8988T (cell line): ENCODE results near the gene HDHD2.
"Not testable (repeated sequence)": the region's sequence is repeated elsewhere in the genome, so short reads cannot be mapped to it uniquely, and the experiment has no call there.

Experiments
- DNase-seq: peaks from one replicate; pipeline ENCODE4 v3.0.0; 2011

HDHD2 gene, protein sequence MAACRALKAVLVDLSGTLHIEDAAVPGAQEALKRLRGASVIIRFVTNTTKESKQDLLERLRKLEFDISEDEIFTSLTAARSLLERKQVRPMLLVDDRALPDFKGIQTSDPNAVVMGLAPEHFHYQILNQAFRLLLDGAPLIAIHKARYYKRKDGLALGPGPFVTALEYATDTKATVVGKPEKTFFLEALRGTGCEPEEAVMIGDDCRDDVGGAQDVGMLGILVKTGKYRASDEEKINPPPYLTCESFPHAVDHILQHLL

DNA sequence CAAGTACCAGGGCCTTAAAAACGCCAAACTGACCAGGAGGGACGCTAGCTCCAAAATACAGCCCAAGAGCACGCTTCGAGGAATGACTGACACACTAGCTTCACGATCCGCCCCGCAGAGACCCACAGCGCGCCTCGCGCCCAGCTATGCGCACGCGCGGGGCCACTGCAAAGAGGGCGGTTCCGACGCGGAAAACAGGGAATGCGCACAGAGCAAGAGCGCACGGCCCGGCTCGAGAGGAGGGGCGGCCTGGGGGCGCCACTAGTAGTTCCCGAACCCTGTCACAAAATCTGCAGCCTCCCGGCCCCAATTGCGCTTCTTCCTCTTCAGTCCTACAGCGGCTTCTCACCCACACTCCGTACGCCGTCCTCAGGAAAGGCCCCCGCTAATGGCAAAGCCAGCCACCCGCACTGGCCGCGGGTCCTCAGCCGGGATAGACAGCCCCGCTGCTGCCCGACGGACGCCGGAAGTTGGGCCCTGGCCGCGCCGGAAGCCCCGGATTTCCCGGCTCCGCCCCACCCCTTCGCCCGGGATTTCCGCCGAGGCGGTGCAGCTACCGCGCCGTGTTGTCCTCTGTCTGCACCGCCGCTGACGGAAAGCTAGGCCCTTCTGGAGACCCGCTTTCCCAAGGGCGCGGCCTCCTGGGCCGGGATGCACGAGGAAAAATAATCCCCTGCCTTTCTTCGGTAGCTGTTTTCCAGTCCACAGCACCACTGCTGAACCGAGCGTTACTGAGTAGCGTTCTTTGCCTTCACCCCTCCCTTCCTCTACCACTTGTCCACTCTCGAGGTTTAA, at the start of gene HDHD2:
Gene HDHD2 (minus strand): TSS at position 472 of the 795 bp plus-strand sequence. CDS start 14,061 bp downstream, outside the sequence.
- peak; percentile 67 for DNase-seq

DNA sequence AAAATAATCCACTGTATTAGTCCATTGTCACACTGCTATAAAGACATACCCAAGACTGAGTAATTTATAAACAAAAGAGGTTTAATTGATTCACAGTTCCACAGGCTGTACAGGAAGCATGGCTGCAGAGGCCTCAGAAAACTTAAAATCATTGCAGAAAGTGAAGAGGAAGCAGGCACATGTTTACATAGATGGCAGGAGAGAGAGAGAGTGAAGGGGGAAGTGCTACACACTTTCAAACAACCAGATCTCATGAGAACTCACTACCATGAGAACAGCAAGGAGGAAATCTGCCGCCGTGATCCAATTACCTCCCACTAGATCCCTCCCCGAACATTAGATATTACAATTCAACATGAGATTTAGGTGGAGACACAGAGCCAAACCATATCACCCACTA, 45.7 kb upstream of the HDHD2 start:
- not testable (repeated sequence) for DNase-seq

DNA sequence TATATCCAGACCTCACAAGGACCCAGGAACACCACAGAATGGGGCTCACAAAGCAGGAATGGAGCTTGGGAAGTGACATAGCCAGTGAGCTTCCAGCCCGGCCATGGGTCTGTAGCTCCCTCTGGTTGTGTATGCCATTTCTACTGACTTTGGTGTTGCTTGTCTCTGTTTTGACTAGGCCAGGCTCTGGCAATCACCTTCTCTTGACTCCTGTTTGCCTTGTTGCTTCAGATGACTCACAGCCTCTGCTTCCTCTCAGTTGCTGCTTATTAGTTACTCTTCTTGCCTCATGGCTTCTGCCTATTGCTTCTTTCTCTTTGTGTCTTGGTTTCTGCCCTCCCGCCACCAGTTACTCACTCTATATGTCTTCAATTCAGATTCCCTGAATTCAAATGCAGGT, 41.7 kb upstream of the HDHD2 start:
- DNase-seq = no peak

DNA sequence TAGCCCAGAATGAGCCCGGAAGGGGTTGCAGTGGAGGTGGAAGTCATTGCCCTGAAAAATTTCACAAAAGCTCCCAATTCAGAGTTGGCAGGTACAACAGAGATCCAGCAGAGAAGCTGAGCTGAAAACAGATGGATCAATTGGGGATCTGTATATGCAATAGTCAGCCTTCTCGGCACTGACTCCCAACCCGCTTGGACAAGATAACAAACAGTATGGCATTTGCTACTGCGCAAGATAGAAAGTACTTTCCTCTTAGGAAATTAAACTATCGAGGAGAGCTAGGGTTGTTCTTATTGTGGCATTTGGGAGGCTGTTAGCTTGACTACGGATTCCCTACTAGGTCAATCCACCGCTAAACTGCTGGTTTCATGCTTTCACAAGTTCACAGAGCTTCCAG, 37.4 kb upstream of the HDHD2 start:
- no peak for DNase-seq

DNA sequence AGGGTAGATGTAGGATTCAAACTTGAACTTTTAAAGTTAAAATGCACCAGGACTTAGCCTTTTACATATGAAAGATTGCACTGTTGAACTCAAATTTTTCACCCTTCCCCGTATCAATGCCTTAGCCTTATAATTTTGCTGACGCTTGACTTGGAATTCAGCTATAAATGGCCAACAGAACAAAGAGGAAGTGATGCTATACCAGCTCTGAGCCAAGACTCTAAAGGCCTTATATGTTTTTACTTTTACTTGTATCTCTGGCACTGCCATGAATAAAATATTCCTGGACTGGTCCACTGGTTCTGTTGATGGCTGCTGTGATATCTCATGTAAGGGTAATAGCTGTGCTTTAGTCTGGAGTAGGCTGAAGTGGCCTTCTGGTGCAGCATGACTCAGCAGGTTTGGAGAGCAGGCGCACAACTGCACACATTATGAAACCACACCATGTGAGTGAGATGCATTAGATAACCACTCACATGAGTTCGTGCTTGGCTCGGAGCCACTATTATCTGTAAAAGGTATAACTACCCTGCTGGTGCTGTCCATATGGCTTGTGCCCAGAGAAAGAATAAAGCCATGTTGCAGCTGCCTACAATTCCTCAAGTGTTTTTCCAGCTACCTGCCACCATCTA, 34.2 kb upstream of the HDHD2 start:
- DNase-seq = no peak

DNA sequence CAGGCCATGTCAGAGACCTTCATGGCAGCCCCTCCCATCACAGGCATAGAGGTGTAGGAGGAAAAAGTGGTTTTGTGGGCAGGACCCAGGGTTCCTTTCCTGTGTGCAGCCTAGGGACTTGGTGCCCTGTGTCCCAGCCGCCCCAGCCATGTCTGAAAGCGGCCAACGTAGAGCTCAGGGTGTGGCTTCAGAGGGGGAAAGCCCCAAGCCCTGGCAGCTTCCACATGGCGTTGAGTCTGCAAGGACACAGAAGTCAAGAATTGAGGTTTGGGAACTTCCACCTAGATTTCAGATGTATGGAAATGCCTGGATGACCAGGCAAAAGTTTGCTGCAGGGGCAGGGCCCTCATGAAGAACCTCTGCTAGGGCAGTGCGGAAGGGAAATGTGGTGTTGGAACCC, 31.9 kb upstream of the HDHD2 start:
- not testable (repeated sequence) for DNase-seq

DNA sequence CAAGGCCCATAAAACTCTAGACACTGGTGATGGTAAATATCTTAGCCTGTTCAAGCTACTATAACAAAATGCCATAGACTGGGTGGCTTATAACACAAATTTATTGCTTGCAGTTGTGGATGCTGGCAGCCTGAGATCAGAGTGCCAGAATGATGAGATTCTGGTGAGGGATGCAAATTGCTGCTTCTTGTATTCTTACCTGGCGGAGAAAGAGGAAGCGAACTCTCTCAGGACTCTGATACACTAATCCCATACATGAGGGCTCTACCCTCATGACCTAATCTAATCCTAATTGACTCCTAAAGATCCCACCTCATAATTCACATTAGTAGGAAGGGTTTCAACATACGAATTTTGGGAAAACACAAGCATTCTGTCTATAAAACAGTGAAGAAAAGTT, 30.5 kb upstream of the HDHD2 start:
- no peak for DNase-seq

DNA sequence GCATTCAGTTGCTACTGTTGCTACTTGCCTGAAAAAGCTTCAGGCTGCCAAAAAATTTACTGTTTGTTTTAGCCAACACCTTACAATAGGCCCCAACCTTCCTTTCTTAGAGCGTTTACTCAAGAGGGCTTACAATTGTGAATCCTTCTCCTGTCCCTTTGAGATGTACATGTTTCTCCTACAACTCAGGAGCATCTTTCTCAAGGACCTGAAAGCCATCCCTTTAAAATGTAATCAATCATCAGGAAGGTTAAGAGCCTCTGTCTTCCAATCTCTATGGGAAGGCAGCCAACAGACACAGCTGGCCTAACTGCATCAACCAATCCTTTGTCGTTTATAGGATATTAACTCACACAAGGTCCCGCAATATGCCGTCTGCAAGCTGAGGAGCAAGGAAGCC, 29.2 kb upstream of the HDHD2 start:
- DNase-seq = no peak

DNA sequence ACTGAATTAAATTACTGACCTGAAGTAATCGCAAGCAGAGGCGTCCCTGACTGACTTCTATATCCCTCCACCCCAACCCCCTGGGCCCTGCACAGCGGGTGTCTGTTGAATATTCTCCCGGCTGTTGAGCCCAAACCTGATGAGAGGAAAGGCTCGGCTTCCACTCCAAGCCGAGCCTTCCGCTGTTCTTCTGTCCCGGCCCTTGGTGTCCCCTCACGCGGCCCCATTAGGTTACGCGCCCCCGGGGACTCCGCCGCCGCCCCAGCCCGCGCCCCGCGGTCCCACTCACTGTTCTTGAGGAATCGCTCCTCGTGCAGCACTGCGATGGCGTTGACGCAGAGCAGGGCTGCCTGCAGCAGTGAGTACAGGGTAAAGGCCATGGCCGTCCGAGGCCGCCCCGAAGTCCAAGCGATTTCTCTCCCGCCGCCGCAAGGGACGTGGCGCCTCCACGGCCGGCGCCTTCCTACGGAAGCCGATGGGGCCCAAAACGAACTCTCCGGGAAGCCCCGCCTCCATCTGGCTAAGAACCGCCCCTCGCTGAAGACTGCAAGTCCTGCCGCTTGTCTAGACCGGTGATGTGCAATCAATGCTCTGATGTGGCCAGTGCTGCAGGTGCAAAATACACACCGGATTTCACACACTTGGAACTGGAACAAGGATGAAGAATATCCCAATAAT, 25.7 kb upstream of the HDHD2 start, which contains the start of gene IER3IP1:
Gene IER3IP1 (minus strand): TSS at position 467 of the 678 bp plus-strand sequence. CDS start 87 bp downstream, at position 380.
- peak; percentile 82 for DNase-seq

DNA sequence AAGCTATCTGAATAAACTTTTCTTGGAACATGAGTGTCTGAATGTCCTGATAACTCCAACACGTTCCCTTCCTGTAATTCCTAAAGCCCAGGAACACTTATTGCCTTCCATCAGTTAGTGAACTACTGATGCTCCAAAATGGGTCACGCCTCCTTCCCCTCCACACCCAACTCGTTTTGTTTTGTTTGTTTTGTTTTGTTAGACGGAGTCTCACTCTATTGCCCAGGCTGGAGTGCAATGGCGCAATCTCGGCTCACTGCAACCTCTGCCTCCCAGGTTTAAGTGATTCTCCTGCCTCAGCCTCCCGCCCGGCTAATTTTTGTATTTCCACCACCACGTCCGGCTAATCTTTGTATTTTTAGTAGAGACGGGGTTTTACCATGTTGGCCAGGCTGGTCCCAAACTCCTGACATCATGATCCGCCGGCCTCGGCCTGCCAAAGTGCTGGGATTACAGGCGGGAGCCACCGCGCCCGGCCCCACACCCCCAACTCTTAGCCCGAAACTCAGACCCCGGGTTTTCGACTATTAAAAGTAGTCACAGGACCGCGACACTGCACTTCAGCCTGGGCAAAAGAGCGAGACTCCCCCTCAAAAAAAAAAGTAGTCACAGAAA, 25.1 kb upstream of the HDHD2 start:
- DNase-seq = no peak

DNA sequence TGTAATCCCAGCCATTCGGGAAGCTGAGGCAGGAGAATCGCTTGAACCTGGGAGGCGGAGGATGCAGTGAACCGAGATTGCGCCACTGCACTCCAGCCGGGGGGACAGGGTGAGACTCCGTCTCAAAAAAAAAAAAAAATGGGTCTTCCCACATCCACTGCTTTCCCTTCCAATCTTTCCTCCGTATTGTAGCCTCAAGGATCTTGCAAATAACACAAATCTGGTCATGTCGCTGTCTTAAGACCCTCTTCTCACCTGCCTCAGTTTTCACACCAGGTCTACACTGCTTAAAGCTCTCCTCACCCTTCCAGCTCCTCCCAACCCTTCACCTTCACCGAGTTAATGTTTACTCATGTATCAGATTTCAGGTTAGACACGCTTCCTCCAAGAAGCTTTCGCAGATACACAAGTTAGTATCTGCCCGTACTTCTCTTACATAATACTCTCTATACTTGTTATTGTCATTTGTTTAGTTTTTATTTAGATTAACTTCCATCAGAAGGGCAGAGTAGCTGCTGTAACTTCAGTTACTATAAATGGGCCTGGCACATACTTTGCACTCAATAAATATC, 24.3 kb upstream of the HDHD2 start:
- no peak for DNase-seq

DNA sequence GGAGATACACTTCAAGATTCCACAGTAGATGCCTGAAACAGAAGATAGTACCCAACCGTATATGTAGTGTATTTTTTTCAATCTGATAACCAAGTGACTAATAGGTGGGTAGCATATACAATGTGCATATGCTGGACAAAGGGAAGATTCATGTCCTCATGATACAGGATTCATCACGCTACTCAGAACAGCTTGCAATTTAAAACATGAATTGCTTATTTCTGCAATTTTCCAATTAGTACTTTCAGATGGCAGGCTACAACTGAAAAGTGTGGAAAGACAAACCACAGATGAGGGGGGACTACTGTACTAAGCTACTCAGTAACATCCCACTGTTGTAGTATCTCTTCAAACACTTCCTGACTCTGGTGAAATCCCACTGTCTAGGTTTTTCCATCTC, 22.2 kb upstream of the HDHD2 start:
- no peak for DNase-seq

DNA sequence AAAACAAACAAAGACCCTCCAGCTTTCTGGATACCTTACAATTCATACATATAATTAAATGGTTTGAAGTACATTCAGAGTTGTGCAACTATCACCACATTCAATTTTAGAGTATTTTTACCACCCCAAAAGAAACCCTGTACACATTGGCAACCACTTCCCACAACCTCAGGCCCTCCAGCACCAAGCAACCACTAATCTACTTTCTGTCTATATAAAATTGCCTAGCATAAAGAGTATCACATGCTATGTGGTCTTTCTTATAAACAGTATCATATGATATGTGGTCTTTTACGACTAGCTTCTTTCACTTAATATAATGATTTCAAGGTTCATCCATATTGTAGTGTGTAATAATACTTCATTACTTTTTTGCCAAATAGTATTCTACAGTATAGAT, 18.6 kb upstream of the HDHD2 start:
- no peak for DNase-seq

DNA sequence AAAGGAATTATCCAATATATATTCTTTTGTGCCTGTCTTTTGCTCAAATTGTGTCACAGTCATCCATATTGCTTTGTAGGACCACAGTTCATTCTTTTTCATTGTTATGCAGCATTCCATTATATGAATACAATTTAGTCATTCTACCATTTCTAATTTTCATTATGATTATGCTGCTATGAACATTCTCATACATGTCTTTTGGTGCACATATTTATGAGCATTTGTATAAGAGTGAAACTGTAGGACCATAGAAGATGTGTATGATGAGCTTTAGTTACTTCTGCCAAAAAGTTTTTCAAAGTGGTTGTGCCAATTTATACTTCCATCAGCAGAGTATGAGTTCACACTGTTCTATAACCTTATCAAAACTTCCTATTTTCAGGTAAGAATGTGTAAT, 18.2 kb upstream of the HDHD2 start:
- no peak for DNase-seq

DNA sequence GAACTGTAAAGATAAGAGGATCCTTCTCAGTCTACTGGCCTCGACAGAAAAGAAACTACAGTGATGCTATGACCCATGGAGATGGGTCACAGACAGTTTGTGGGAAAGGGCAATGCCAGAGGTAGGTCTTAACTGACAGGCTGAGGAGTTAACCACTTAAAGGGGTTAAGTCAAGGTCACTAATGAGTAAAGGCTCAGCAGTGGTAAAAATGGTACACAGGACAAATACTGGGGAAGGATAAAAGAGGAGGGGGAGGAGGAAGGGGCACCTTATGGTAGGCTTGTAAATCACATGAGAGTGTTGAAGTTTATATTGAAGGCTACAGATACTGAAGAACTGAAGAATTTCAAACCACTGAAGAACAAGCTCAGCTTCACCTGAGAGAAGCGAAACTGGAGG, 16.0 kb upstream of the HDHD2 start:
- DNase-seq = no peak

DNA sequence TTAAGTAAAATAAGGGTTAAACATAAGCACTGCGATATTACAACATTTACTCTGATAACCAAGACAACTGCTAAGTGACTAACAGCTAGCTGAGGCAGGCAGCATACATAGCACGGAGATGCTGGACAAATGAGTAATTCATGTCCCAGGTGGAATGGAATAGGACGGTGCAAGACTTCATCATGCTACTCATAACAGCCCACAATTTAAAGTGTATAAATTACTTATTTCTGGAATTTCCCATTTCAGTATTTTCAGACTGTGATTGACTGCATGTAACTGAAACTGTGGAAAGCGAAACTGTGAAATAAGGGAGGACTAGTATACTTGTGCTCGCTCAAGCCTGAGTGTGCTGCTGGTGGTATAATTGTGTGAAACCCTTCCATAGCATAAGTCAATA, 12.9 kb upstream of the HDHD2 start:
- DNase-seq = no peak

DNA sequence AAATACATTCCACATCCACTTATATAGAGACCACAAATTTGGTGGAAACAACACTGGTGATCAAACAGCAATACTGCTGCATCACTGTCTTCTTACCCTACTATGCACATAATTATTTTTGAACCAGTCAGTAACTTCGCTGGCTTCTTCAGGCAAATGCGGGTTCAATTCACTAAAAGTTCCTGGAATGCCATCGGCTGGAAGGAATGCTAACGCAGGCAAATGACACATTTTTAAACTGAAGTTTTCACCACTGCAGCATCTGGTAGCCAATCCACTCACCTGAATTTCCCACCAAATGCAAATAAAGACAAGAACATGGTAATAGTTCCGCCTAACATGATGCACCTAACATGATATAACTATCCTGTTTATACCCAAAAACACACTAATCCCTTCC, 10.0 kb upstream of the HDHD2 start:
- no peak for DNase-seq

DNA sequence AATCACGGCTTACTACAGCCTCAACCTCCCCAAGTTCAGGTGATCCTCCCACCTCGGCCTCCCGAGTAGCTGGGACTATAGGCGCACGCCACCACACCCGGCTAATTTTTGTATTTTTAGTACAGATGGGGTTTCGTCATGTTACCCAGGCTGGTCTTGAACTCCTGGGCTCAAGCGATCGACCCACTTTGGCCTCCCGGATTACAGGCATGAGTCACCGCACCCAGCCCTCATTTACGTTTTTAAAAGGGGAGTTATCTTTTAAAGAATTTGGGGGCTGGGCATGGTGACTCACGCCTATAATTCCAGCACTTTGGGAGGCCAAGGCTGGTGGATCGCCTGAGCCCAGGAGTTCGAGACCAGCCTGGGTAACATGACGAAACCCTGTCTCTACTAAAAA, 8.1 kb upstream of the HDHD2 start:
- DNase-seq = not testable (repeated sequence)

DNA sequence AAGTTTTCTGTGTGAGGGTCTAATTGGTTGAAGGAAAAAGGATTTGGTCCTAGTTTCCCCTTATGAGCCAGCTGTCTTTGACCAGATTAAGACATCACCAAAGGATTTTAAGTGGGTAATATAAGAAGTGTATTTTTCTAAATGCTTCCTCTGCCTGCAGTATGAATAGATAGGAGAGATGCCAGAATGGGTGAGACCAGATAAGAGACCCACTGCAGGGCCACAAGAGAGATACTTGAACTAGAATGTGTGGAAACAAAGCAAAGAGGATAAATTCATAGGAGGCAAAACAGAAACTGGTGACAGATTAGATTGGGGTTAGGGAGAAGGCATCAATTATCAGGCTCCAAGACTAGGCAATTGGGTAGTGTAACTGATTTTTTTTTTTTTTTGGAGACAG, 1.1 kb upstream of the HDHD2 start:
- no peak for DNase-seq

DNA sequence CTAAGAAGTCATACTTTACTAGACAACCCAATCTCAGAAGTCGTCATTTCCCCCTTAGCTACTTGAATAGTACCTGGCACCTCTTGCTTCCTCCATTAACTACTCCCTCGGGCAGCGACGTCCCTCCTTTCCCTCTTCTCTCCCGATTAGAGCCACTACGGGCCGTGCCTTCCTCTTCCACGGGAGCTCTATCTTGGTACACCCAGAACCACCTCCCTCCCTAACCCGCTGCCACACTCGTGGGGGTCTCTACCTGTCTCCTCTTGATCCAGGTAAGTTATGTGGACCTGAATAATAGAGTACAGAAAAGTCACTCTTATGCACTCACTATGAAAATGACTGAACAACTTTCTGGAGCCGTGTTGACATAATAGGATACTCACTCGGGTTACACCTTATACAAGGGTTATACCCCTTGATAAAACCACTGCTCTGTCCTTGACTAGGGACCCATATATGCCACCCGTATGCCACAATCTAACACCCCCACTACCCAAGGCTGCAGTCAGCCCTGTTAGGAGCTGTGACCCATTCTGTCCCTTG, 595 bp upstream of the HDHD2 start:
- DNase-seq = no peak

DNA sequence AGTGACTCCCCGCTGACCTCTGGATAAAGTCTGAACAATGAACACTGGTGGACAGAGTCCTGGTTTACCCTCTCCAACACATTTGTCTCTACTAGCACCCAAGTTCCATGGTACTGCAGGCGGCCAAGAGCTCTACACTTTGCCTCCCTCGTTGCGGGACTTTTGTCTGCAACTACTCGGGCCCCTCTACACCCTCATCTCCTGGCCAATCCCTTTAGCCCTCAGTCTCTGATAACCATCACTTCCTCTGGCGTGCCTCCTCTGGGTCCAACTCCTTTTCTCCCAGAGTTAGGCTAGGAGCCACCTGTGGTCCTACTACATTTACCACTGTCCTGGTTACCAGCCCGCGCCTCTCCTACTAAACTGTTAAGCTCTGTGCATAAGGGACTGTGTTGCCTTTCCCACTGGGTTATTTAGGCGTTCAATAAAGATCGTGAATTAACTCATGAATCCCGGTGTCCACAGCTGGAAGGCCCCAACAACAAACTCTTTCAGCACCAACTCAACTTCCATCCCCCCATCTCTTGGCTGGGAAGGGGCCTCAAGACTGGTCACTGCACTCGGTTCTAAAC, 757 bp downstream of the HDHD2 start:
- DNase-seq = no peak

DNA sequence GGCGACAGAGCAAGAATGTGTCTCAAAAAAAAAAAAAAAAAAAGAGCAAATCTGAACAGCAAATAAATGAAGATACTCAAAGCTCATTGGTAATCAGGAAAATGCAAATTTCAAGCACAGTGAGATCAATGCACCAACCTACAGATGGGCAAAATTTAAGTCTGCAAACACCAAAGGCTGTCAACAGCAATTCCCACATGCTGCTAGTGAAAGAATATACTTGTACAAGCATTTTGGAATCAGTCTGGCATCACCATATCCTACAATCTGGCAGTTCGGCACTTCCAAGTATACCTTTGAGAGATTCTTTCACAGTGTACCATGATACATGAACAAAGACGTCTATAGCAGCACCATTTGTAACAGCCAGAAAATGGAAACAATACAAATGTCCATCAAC, 4.1 kb downstream of the HDHD2 start:
- DNase-seq = no peak
